GM19467 (cell line): Measurements from ENCODE around the gene NUP214.
"Not testable (repeated sequence)": the region's sequence is repeated elsewhere in the genome, so short reads cannot be mapped to it uniquely, and the experiment has no call there.

ENCODE experiments used
- ATAC-seq: cut with Tn5 transposase; IDR thresholded peaks from one replicate; pipeline ENCODE4 v1.9.1; 2021; ENCODE audit warnings: mild to moderate bottlenecking, moderate library complexity; ENCODE audit not compliant: unreplicated experiment

Gene NUP214

DNA sequence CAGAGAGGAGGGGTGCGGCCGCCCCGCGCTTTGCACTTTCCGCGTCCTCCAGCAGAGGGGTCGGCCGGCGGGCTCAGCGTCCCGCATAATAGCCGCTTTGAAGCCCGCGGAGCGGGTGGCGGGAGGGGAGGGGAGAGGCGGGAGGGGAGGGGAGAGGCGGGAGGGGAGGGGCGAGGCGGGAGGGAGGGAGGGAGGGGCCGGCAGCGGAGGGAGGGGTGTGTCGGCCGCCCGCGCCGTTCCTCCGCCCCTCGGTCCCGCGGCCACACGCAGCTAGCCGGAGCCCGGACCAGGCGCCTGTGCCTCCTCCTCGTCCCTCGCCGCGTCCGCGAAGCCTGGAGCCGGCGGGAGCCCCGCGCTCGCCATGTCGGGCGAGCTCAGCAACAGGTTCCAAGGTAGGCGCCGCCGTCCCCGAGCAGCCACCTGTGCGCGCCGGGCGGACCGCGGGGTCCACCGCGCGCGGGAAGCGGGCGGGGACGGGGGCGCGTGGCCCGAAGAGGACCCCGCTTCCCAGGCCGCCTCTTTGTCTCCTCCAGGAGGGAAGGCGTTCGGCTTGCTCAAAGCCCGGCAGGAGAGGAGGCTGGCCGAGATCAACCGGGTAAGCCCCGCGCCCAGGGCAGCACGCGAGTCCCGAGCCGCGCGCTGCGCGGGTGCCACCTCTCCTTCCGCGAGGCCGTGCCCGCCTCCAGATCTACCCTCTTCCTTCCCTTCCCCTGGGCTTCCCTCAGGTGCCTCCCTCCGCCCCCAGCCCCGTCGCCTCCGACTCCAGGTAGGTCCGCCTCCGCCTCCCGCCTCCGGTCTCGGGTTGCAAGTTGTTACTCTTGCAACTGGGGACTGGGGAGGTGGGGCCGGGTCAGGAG is 28.9 kb upstream of the NUP214 start, which contains the start of gene AIF1L:
Gene AIF1L, plus strand, starts transcription at position 263 of the 857 bp plus-strand sequence. Its CDS starts 99 bp downstream, at position 362.
- ATAC-seq, result no peak

GRCh38 chr9:131097126-131097947 is 28.0 kb upstream of the NUP214 start:
- ATAC-seq, result no peak

GRCh38 chr9:131097948-131098278 is 27.5 kb upstream of the NUP214 start:
- ATAC-seq, result no peak

DNA sequence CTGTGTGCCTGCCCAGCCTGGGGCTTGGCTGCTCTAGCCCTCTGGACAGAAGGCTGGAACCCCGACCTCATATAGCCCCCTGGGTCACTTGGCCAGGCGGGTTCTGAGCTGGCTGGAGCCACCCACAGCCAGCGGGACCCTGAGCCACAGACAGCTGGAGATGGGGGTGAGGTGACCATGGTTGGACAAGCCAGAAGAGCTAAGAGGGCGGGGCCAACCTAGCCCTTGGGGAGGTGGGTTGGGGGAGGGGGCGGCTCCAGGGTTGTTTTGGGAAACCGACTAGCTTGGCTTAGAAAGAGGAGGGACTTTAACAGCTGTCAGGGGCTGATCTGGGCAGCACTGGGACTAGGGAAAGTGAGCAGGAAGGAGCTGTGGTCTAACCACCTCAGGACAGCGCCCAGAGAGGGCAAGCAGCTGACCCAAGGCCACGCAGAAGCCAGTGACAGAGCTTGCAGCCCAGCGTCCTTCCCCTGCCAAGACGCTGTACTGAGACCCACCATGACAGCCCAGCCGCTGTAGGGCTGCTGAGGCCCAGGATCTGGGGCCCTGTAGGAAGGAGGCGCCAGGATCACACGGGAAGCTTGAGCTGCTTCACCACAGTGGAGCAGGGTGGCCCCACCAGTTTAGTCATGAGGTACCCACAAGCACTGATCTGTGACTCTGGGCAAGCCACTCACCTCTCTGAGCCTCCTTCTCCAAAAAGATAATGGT is 26.8 kb upstream of the NUP214 start:
- ATAC-seq, result no peak

DNA sequence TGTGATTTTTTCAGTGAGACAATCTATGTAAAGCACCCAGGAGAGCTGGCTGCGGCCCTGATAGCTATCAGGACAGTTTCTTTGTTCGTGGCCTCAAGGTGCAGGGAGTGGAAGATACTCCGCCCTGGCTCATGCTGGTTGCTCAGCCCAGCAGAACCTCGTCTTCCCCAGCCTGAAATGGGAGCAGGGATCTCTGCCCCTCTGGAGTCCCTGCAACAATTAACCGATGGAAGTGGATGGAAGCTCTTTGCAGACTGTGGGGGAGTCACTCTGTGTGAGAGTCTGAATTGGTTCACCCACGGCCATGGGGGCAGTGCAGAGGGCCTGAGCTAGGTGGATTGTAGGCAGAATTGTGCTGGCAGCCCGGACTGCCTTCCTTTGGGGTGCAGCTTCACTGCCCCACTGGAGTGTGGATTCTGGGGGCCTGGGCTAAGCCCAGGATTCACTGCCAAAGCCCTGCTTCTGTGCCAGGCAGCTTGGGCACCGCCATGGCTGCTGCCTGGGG is 26.2 kb upstream of the NUP214 start:
- no peak for ATAC-seq

DNA sequence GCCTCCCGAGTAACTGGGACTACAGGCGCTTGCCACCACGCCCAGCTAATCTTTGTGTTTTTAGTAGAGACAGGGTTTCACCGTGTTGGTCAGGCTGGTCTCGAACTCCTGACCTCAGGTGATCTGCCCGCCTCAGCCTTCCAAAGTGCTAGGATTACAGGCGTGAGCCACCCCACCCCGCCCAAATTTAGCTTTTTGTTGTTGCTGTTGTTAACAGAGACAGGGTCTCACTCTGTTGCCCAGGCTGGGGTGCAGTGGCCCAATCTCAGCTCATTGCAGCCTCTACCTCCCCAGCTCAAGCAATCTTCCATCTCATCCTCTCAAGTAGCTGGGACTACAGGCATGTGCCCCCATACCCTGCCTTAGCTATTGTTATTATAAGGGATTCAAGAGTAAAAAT is 25.5 kb upstream of the NUP214 start:
- not testable (repeated sequence) for ATAC-seq

- no peak for ATAC-seq
These were observed 24.9 kb upstream of the NUP214 start for GRCh38 chr9:131100445-131100844.

DNA sequence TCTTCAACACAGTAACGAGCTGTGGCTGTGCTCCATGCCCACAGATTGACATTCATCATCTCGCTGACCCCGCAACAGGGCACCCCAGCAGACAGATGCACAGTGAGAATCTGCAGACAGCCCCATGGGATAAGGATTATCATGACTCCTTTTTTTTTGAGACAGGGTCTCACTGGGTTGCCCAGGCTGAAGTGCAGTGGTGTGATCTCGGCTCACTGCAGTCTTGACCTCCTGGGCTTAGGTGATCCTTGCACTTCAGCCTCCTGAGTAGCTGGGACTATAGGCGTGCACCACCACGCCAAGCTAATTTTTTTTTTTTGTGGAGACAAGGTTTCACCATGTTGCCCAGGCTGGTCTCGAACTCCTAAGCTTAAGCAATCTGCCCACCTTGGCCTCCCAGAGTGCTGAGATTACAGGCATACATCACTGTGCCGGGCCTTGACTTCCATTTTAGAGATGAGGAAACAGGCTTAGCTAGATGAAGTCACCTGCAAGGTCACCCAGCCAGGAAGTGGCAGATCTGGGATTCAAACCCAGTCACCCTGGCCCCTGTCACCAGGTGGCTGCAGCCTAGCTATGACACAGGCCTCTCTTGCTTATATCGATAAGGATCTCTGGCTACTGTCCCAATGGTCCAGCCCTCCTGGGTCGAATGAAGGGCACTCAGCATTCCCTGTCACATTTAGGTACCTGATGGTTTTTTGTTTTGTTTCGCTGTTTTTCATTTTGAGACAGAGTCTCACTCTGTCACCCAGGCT is 24.0 kb upstream of the NUP214 start:
- ATAC-seq, result no peak

GRCh38 chr9:131103024-131103423 is 22.4 kb upstream of the NUP214 start:
- ATAC-seq, result no peak

- no peak for ATAC-seq
These were observed 21.9 kb upstream of the NUP214 start for GRCh38 chr9:131103535-131103934.

DNA sequence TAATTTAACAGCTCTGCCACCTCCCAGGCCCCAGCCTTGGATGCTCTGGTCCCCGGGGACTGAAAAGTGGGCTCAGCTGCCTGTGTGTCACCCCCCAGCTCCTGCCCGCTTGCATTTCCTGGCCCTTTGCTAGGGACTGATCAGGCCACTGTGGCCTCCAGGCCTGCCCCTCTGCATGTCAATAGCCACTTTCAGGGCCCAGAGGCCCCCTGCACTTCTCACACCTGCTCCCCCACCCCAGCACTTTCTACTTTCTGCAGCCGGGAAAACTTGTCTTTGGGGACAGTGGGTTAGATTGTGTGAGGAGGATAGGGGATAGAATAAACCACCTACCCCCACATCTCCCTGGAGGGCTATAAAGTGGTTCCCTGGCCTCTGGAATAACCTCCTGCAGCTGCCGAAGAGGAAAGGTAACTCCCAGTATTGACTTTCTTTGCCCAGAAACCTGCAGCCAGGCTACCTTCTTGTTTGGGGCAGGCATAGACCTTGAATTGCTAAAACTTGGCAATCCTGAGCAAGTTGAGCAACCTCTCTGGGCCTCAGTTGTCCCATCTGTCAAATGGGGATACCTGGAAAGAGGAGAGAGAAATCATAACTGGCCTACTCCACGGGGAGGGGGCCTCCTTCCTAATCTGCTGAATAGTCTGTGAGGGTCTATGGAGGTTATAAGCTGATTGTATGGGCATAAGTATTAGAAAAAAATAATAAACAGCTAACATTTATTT is 21.2 kb upstream of the NUP214 start:
- no peak for ATAC-seq

DNA sequence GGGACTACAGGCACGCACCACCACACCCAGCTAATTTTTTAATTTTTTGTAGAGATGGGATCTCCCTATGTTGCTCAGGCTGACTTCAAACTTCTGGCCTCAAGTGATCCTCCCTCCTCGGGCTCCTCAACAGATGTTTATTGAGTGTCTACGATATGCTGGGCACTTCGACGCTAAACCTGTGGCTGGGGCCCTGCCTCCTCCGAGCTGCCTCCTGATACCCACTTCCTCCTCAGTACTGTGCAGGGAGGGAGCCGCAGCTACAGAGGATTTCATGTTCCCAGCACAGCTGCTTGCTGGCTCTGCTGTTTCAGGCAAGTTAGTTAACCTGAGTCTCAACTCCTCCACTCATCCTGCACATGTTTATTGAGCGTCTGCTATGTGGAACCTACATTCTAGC is 19.4 kb upstream of the NUP214 start:
- ATAC-seq, result no peak

DNA sequence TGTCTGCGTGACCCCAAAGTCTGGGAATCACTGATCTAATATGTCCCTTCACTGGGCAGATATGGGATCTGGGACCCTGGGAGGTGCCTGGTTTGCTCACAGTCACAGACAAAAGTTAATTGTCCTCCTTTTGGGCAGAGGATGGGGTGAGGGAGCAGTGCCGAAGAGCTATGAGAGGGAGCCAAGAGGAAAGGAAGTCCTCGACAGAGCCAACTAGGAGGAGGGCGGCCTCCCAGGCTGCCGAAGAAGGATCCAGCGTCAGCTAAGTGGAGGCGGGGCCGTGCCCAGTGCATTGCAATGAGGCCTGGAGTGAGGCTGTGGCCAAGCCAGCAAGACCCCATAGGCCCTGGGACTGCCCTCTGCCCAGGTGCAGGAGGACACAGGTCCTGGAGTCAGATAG is 17.6 kb upstream of the NUP214 start:
- no peak for ATAC-seq

DNA sequence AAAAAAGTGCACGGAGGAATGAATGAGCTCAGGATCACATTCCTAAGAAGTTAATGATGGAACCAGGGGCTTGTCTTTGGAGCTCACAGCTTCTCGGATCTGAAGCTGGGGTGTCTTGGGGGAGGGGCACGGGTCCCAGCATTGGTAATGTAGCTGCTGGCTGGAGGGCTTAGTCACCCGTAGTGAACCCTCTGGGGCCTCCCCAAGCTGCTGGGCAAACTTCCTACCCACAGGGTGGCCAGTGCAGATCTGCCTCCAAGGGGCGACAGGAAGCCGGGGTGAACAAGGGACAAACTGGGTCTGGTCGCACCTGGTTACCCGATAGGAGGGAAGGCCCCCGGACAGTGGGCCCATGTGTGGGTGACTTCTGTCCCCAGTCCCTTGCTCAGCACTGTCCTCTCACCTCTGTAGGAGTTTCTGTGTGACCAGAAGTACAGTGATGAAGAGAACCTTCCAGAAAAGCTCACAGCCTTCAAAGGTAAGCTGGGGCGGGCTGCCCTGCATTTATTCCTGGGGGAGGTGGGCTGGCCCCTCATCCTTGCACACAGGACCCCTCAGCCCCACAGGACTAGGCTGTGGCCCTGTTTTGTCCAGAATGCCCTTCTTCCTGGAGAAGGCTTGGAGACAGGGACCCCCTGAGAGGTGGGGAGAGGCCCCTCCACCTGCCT is 14.1 kb upstream of the NUP214 start:
- ATAC-seq, result no peak

DNA sequence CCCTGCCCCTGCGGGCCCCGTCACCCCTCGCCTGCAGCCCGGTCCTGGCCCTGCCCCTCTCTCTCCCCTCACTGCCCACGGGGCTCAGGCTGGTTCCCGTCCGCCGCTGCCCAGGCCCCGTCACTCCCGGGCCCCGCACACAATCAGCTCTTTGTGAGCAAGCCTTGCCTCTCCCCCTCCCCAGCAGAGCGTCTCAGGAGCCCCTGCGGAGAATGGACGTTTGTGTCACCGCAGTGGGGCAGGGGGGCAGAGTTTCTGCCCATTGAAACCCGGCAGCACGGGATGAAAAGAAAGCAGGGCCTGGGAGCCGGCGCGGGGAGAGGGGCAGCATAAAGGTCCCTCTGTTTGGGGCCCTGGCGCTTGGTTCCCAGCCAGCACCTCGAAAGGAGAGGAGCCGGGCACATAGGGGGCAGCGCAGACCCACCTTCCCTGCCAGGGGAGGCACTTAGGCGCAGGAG is 13.5 kb upstream of the NUP214 start:
- no peak for ATAC-seq

DNA sequence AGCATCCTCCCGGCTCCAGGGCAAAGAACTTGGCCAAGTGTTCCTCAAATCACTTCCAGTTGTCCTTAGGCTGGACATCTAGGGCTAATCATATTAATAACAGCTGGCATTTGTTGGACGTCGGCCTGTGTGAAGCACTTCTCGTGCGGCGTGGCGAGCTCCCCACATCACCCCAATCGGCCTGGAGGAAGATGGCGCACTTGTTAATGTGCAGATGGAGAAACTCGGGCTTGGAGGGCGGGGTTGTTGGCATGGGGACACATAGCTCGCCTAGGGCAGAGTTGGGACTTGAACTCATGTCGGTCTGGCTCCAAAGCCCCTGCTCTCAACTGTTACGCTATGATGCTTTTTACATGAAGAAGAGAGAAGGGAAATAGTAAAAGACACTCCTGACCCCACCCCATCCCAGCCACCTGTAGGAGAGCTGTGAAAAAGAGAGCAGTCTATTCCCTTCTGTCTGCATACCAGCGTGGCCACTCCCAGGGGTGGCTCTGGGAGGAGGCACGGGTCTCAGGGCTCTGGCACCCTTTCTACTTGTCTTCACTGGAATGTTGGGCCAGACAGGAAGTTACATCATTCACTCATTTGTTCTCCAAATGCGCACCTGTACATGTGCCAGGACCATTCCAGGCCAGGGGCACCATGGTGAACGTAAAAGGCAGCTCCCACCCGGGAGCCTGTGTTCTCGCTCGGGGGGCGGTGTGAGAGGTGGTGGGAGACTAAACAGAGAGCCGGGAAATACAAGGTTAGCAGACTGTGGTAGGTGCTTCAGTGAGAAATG is 12.8 kb upstream of the NUP214 start:
- no peak for ATAC-seq

DNA sequence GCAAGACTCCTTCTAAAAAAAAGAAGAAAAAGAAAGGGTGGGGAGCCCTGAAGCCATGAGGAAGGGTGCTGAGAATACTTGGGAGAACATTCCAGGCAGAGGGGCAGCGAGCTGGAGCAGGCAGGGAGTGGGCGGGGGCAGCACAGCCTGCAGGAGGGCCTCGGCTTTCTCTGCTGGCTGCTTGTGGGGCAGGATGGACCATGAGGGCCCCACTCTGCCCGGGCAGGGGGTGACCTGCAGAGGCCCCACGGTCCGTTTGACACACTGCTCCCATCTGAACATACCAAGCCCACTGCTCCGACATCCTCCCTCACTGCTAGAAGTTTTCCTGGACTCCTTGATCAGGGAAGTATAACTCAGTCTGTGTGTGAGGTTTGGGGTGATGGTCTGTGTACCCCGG is 11.7 kb upstream of the NUP214 start:
- no peak for ATAC-seq

- ATAC-seq, result no peak
These were observed 11.3 kb upstream of the NUP214 start for GRCh38 chr9:131114084-131114535.
